CD4-positive, alpha-beta T cell (primary cell): ENCODE measurements around the gene BBS5. TPM values are rescaled to one million over a fixed set of nuclear protein-coding genes. Genes with fewer than 3 reads are reported as not detected.
A peak's percentile ranks its signal among the peaks of the same experiment; 100 is the strongest.
"Not testable (repeated sequence)": the region's sequence is repeated elsewhere in the genome, so short reads cannot be mapped to it uniquely, and the experiment has no call there.

ENCODE experiments used
- ATAC-seq: fragments of 200-7000 bp; cut with Tn5 transposase; one replicate; pipeline ENCODE4 v1.10.0; 2022; ENCODE audit warnings: mild to moderate bottlenecking; ENCODE audit not compliant: poor library complexity
- CTCF ChIA-PET: fragments of 350-600 bp; sonication (Branson Sonifier 250); formaldehyde crosslinking; loops from one replicate; lab custom pipeline; 2021; ENCODE audit warnings: antibody characterized with exemption, inconsistent platforms; lab: Charles Lee
- POLR2A ChIA-PET: fragments of 350-600 bp; sonication (Branson Sonifier 250); formaldehyde crosslinking; loops from one replicate; lab custom pipeline; 2021; ENCODE audit warnings: antibody characterized with exemption, inconsistent platforms; lab: Charles Lee
- DNase-seq, 14 experiments: peaks; one replicate each; pipeline ENCODE4 v3.0.0-alpha.2; 2013 to 2020; ENCODE audit warnings: mixed read lengths in 2 of 14
- H3K27ac ChIP-seq, 2 donors: one replicate each; pipeline versions ENCODE4 v1.5.1 to v1.7.0; 2013; ENCODE audit warnings: low read length in 2 of 2, low read depth in 1 of 2, mild to moderate bottlenecking in 1 of 2
- H3K27me3 ChIP-seq, 2 experiments: 1 replicate in 1 of 2; 2 replicates in 1 of 2; pipeline versions ENCODE4 v1.6.1 to v1.7.0; 2013; ENCODE audit warnings: low read length in 2 of 2, control low read depth in 1 of 2, mild to moderate bottlenecking in 1 of 2, moderate library complexity in 1 of 2; ENCODE audit not compliant: insufficient read depth in 2 of 2, control insufficient read depth in 1 of 2
- H3K36me3 ChIP-seq: one replicate; pipeline ENCODE4 v1.6.1; 2013; ENCODE audit warnings: low read length, control low read depth; ENCODE audit not compliant: insufficient read depth
- H3K4me1 ChIP-seq: one replicate; pipeline ENCODE4 v1.6.1; 2013; ENCODE audit warnings: low read length, control low read depth; ENCODE audit not compliant: insufficient read depth
- H3K4me3 ChIP-seq: one replicate; pipeline ENCODE4 v1.5.1; 2013; ENCODE audit warnings: mild to moderate bottlenecking, low read length, moderate library complexity
- H3K9me3 ChIP-seq, 2 experiments: 1 replicate in 1 of 2; 2 replicates in 1 of 2; pipeline versions ENCODE4 v1.6.1 to v1.7.0; 2013; ENCODE audit warnings: low read length in 2 of 2, mild to moderate bottlenecking in 2 of 2, control low read depth in 1 of 2, moderate library complexity in 1 of 2; ENCODE audit not compliant: control insufficient read depth in 1 of 2, insufficient read depth in 1 of 2
- H3K27ac Mint-ChIP-seq: one replicate; pipeline ENCODE4 v1.8.0; 2020; ENCODE audit warnings: mixed read lengths
- H3K27me3 Mint-ChIP-seq: one replicate; pipeline ENCODE4 v1.8.0; 2021; ENCODE audit warnings: mixed read lengths
- H3K36me3 Mint-ChIP-seq: one replicate; pipeline ENCODE4 v1.8.0; 2021; ENCODE audit warnings: low read depth, mixed read lengths
- H3K4me1 Mint-ChIP-seq: one replicate; pipeline ENCODE4 v1.8.0; 2021; ENCODE audit warnings: low read depth, mixed read lengths
- H3K4me3 Mint-ChIP-seq: one replicate; pipeline ENCODE4 v1.8.0; 2020; ENCODE audit warnings: mild to moderate bottlenecking, mixed read lengths
- H3K9me3 Mint-ChIP-seq: one replicate; pipeline ENCODE4 v1.8.0; 2020; ENCODE audit warnings: mixed read lengths
- CTCF ChIP-seq: fragments of 200-600 bp; IDR thresholded peaks from one replicate; pipeline ENCODE4 v1.8.0; 2022; ENCODE audit warnings: antibody characterized with exemption, mild to moderate bottlenecking
- intact Hi-C, 2 experiments: fragments of 100-400 bp; cut with DNase I in 1 of 2; cut with micrococcal nuclease in 1 of 2; formaldehyde crosslinking; loops; one replicate each; pipeline versions ENCODE4 v1.15.1 to v1.9.0; 2023 to 2025; cut with DNase I, micrococcal nuclease
- total RNA-seq, 174 experiments: library from RNA in 2 of 174; stranded (reverse) in 2 of 174; gene quantifications; one replicate each; pipeline ENCODE4 v1.2.3 and lab custom pipeline; 2021 to 2026

BBS5 gene
- total RNA-seq, 2 experiments from 2014 or later, result 2.1 to 2.2 TPM

GRCh38 chr2:169448865-169449264 is 30.4 kb upstream of the BBS5 start:
- Histone ChIP-seq H3K9me3 (peaks cover 0 to 5% of the 10 kb centered on the region in 2 experiments), H3K4me3 (no peak overlapping the region), H3K27ac (no peak overlapping the region), H3K36me3 (no peaks in the 10 kb centered on the region), H3K27me3 (peaks cover 0 to 2% of the 10 kb centered on the region in 2 experiments), H3K4me1 (no peaks in the 10 kb centered on the region)
- DNase-seq (no peak), ATAC-seq (no peak)
- no peak overlapping the region for H3K27ac Mint-ChIP-seq
- POLR2A ChIA-PET, result no interaction called here
- H3K36me3 Mint-ChIP-seq, result no peaks in the 10 kb centered on the region
- CTCF ChIA-PET, result no interaction called here
- TF ChIP-seq CTCF, result no peak
- H3K27me3 Mint-ChIP-seq, result peaks cover 14% of the 10 kb centered on the region
- no peak overlapping the region for H3K4me3 Mint-ChIP-seq
- H3K4me1 Mint-ChIP-seq, result no peaks in the 10 kb centered on the region
- intact Hi-C loops, result no loop called here
- H3K9me3 Mint-ChIP-seq, result no peaks in the 10 kb centered on the region

GRCh38 chr2:169452080-169452479 is 27.2 kb upstream of the BBS5 start:
- intact Hi-C loops, result no loop called here
- H3K4me1 Mint-ChIP-seq, result no peaks in the 10 kb centered on the region
- Histone ChIP-seq H3K27ac (no peak overlapping the region), H3K4me1 (no peaks in the 10 kb centered on the region), H3K27me3 (peaks cover 0 to 2% of the 10 kb centered on the region in 2 experiments), H3K9me3 (peaks cover 0 to 5% of the 10 kb centered on the region in 2 experiments), H3K4me3 (no peak overlapping the region), H3K36me3 (no peaks in the 10 kb centered on the region)
- H3K4me3 Mint-ChIP-seq, result no peak overlapping the region
- H3K27me3 Mint-ChIP-seq, result peaks cover 17% of the 10 kb centered on the region
- no peaks in the 10 kb centered on the region for H3K36me3 Mint-ChIP-seq
- ChIA-PET POLR2A (interaction anchor here (1.4 kb wide), 1 partner anchor 11 kb away, joined by 5 read pairs; no protein-coding TSS in a partner anchor), CTCF (interaction anchor here (0.7 kb wide), 1 partner anchor 178 kb away, joined by 3 read pairs; no protein-coding TSS in a partner anchor)
- no peak for TF ChIP-seq CTCF
- DNase-seq (peak in 2 of 14 experiments; percentile 23), ATAC-seq (no peak)
- H3K9me3 Mint-ChIP-seq, result no peaks in the 10 kb centered on the region
- no peak overlapping the region for H3K27ac Mint-ChIP-seq

GRCh38 chr2:169453044-169453443 is 26.2 kb upstream of the BBS5 start:
- H3K4me1 ChIP-seq, H3K27ac ChIP-seq, H3K27me3 ChIP-seq, H3K27ac Mint-ChIP-seq, H3K4me3 ChIP-seq, H3K36me3 ChIP-seq, H3K36me3 Mint-ChIP-seq, ATAC-seq, H3K9me3 ChIP-seq, H3K9me3 Mint-ChIP-seq, intact Hi-C loops, DNase-seq, CTCF ChIA-PET, H3K4me3 Mint-ChIP-seq, H3K4me1 Mint-ChIP-seq: not testable (repeated sequence)
- POLR2A ChIA-PET, result interaction anchor here (1.4 kb wide), 1 partner anchor 10 kb away, joined by 5 read pairs; no protein-coding TSS in a partner anchor
- H3K27me3 Mint-ChIP-seq, result peaks cover 17% of the 10 kb centered on the region

- Histone ChIP-seq H3K27ac (no peak overlapping the region), H3K9me3 (no peaks in the 10 kb centered on the region), H3K4me3 (no peak overlapping the region), H3K36me3 (no peaks in the 10 kb centered on the region), H3K4me1 (no peaks in the 10 kb centered on the region), H3K27me3 (no peaks in the 10 kb centered on the region)
- no peak for ATAC-seq
- DNase-seq, result no peak
- intact Hi-C loops, result loop anchor here in 1 of 2 experiments (10.0 kb wide), 1 partner anchor 486 kb away; no protein-coding TSS in a partner anchor
- no peak for TF ChIP-seq CTCF
- Mint-ChIP-seq H3K9me3 (no peaks in the 10 kb centered on the region), H3K4me3 (no peak overlapping the region), H3K27ac (no peak overlapping the region), H3K27me3 (no peaks in the 10 kb centered on the region), H3K36me3 (no peaks in the 10 kb centered on the region), H3K4me1 (no peaks in the 10 kb centered on the region)
- ChIA-PET CTCF (no interaction called here), POLR2A (no interaction called here)
Measured at GRCh38 chr2:169461143-169461542, 18.2 kb upstream of the BBS5 start.
